HAP-1 (cell line): ENCODE results near the gene IL1RAPL1.

Experiments used
- DNase-seq, 2 experiments: peaks; one replicate each; pipeline ENCODE4 v3.0.0-alpha.2; 2016 to 2020; ENCODE audit warnings: low spot score in 2 of 2
- H3K27me3 ChIP-seq: fragments of 250-450 bp; sonication (Bioruptor Pico); 2 replicates; pipeline ENCODE4 v1.5.1; 2020; ENCODE audit warnings: low read depth, mild to moderate bottlenecking, moderate library complexity
- H3K36me3 ChIP-seq: fragments of 250-450 bp; sonication (Bioruptor Pico); replicated peaks from 2 replicates; pipeline ENCODE4 v1.5.1; 2020; ENCODE audit warnings: mild to moderate bottlenecking
- H3K4me1 ChIP-seq: fragments of 250-450 bp; sonication (Bioruptor Pico); 2 replicates; pipeline ENCODE4 v1.5.1; 2020; ENCODE audit warnings: mild to moderate bottlenecking
- H3K4me3 ChIP-seq: fragments of 250-450 bp; sonication (Bioruptor Pico); 2 replicates; pipeline ENCODE4 v1.5.1; 2020; ENCODE audit warnings: mild to moderate bottlenecking, moderate library complexity
- H3K9me3 ChIP-seq: fragments of 250-450 bp; sonication (Bioruptor Pico); 2 replicates; pipeline ENCODE4 v1.5.1; 2020; ENCODE audit warnings: mild to moderate bottlenecking, moderate library complexity
- in situ Hi-C: fragments of 300-500 bp; cut with MboI; formaldehyde crosslinking; loops from 3 replicates; pipeline ENCODE4 v1.14.3; 2020; ENCODE audit warnings: low sequenced_read_pairs, inconsistent platforms, mixed read lengths

The IL1RAPL1 gene

GRCh38 chrX:29496636-29497180 lies 909.5 kb downstream of the IL1RAPL1 start:
- DNase-seq = no peak
- Histone ChIP-seq H3K4me3 (no peak overlapping the region), H3K36me3 (no peaks in the 10 kb centered on the region), H3K4me1 (peaks cover 14% of the 10 kb centered on the region), H3K9me3 (no peaks in the 10 kb centered on the region), H3K27me3 (no peaks in the 10 kb centered on the region)
- in situ Hi-C loops = no loop called here

GRCh38 chrX:29506729-29507128 lies 919.5 kb downstream of the IL1RAPL1 start:
- Histone ChIP-seq H3K36me3 (no peaks in the 10 kb centered on the region), H3K27me3 (no peaks in the 10 kb centered on the region), H3K9me3 (no peaks in the 10 kb centered on the region), H3K4me3 (no peak overlapping the region), H3K4me1 (peaks cover 7% of the 10 kb centered on the region; the same call in 1 of the 2 replicates)
- no peak for DNase-seq
- in situ Hi-C loops = no loop called here

DNA sequence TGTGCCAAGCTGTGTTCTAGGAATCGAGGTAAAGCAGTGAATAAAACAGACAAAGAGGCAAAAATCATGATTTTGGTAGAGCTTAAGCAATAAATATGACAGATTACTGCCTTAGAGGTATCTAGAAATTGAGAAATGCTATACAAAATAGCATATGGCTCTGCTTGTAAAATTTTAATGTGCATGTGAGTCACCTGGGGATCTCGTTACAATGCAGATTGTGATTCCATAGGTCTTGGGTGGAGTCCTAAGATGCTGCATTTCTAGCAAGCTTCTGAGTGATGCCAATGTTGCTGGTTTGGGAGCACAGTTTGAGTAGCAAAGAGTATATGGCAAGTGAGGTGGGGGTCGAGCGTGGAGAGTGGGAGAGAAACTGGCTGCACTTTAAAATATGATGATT lies 930.9 kb downstream of the IL1RAPL1 start:
- in situ Hi-C loops = no loop called here
- H3K9me3 ChIP-seq = no peaks in the 10 kb centered on the region
- no peak for DNase-seq
- peaks cover 4% of the 10 kb centered on the region; the same call in 1 of the 2 replicates for H3K4me1 ChIP-seq
- no peaks in the 10 kb centered on the region for H3K27me3 ChIP-seq
- H3K4me3 ChIP-seq = no peak overlapping the region
- no peaks in the 10 kb centered on the region for H3K36me3 ChIP-seq

- in situ Hi-C loops = no loop called here
- H3K4me3 ChIP-seq = no peak overlapping the region
- H3K27me3 ChIP-seq = no peaks in the 10 kb centered on the region
- no peaks in the 10 kb centered on the region for H3K4me1 ChIP-seq
- no peaks in the 10 kb centered on the region for H3K36me3 ChIP-seq
- DNase-seq = no peak
- H3K9me3 ChIP-seq = no peaks in the 10 kb centered on the region
These were observed 941.0 kb downstream of the IL1RAPL1 start for GRCh38 chrX:29528281-29528680.

DNA sequence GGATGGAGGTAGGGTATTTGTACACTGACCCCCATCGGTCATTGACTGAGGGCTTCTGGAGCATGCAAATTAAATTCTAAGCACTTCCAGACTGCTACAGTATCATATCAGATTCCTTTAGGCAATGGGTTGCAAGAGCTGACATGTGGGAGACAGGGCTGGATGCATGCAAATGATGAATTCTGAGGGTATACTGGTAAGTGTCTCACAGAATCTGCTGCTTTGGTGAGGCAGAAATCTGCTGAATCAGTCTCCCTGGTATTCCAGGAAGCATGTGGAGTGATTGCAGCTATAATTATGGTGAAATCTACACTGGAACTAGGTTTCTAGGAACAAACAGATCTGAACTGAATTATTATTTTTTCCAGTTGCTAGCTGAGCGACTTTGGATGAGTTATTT lies 943.3 kb downstream of the IL1RAPL1 start:
- DNase-seq = no peak
- no peaks in the 10 kb centered on the region for H3K36me3 ChIP-seq
- in situ Hi-C loops = no loop called here
- H3K9me3 ChIP-seq = no peaks in the 10 kb centered on the region
- no peaks in the 10 kb centered on the region for H3K27me3 ChIP-seq
- H3K4me3 ChIP-seq = no peak overlapping the region
- H3K4me1 ChIP-seq = peaks cover 4% of the 10 kb centered on the region; the same call in 1 of the 2 replicates

DNA sequence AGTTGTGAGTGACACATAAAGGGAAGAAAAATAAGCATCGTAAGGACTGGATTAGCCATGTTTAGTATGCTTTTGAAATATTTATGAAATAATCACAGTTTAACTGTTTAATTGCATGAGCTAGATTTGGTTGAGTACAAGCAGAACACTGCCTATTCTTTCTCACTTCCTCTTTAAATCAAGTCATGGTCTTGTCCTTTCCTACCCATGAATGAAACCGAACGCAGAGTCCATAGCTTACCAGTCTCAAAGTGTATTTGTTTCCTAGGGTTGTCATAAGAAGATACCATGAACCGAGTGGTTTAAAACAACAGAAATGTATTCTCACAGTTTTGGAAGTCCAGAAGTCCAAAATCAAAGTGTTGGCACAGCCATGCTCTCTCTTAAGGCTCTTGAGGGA lies 944.1 kb downstream of the IL1RAPL1 start:
- DNase-seq = no peak

GRCh38 chrX:29535212-29536162 lies 948.2 kb downstream of the IL1RAPL1 start:
- no peaks in the 10 kb centered on the region for H3K9me3 ChIP-seq
- peak in 1 of 2 experiments; percentile 6 for DNase-seq
- peaks cover 6% of the 10 kb centered on the region; the same call in 1 of the 2 replicates for H3K4me1 ChIP-seq
- H3K36me3 ChIP-seq = no peaks in the 10 kb centered on the region
- H3K27me3 ChIP-seq = no peaks in the 10 kb centered on the region
- no peak overlapping the region for H3K4me3 ChIP-seq
- in situ Hi-C loops = no loop called here

More for the DNA sequence above, 944.1 kb downstream of the IL1RAPL1 start:
- no peaks in the 10 kb centered on the region for H3K27me3 ChIP-seq
- no peak overlapping the region for H3K4me3 ChIP-seq
- peaks cover 6% of the 10 kb centered on the region; the same call in 1 of the 2 replicates for H3K4me1 ChIP-seq
- no peaks in the 10 kb centered on the region for H3K36me3 ChIP-seq
- H3K9me3 ChIP-seq = no peaks in the 10 kb centered on the region
- in situ Hi-C loops = no loop called here

DNA sequence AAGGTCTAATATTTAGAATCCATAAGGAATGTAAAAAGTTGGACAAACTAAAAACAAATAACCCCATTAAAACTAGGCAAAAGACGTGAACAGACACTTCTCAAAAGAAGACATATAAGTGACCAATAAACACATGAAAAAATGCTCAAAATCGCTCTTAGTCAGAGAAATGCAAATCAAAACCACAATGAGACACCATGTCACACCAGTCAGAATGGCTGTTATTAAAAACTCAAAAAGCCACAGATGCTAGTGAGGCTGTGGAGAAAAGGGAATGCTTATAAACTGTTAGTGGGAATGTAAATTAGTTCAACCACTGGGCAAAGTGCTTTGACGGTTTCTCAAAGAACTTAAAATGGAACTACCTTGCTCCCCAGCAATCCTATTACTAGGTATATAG lies 953.8 kb downstream of the IL1RAPL1 start:
- Histone ChIP-seq H3K36me3 (no peaks in the 10 kb centered on the region), H3K4me1 (no peaks in the 10 kb centered on the region), H3K9me3 (no peaks in the 10 kb centered on the region), H3K4me3 (no peak overlapping the region), H3K27me3 (no peaks in the 10 kb centered on the region)
- in situ Hi-C loops = no loop called here
- DNase-seq = no peak

DNA sequence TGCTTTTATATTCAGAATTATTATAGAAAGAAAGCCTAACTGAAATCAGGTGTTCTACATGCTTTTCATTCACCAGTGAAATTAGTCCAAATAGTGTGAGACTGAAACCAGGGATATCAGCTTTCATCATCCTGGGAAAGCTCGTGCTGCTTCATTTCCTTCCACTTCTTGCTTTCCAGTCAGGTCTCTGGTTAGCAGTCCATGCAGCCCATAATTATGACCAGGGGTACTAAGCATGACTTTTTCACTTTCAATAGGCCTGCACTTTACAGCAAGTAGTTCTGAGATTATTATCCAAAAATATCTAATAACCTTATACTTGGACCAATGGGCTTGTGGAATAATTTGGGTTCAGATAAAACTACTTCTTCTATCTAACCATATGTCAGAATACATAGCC lies 954.9 kb downstream of the IL1RAPL1 start:
- H3K36me3 ChIP-seq = no peaks in the 10 kb centered on the region
- in situ Hi-C loops = no loop called here

DNA sequence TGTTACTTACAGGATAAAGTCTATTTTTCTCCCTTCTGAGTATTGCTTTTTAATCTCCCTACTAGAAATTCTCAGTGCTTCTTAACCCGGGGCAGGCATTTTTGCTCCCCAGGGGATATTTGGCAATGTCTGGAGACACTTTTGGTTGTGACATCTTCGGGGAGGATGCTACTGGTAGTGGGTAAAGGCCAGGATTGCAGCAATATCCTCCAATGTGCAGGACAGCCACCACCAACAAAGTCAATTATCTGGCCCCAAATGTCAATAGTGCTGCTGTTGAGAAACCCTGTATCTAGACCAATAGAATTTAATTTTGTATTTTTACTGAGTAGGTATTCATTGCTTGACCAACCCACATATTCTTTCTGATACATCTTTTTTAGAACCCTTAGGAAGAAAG lies 958.6 kb downstream of the IL1RAPL1 start:
- H3K36me3 ChIP-seq = no peaks in the 10 kb centered on the region
- no peak overlapping the region for H3K4me3 ChIP-seq
- in situ Hi-C loops = no loop called here
- H3K9me3 ChIP-seq = no peaks in the 10 kb centered on the region
- H3K27me3 ChIP-seq = no peaks in the 10 kb centered on the region
- no peak for DNase-seq
- H3K4me1 ChIP-seq = no peaks in the 10 kb centered on the region

More for the DNA sequence above, 954.9 kb downstream of the IL1RAPL1 start:
- Histone ChIP-seq H3K4me1 (no peaks in the 10 kb centered on the region), H3K9me3 (no peaks in the 10 kb centered on the region), H3K4me3 (no peak overlapping the region), H3K27me3 (no peaks in the 10 kb centered on the region)
- DNase-seq = no peak

- in situ Hi-C loops = no loop called here
- H3K36me3 ChIP-seq = no peaks in the 10 kb centered on the region
- no peak overlapping the region for H3K4me3 ChIP-seq
These were observed 960.6 kb downstream of the IL1RAPL1 start for GRCh38 chrX:29547877-29548276.

DNA sequence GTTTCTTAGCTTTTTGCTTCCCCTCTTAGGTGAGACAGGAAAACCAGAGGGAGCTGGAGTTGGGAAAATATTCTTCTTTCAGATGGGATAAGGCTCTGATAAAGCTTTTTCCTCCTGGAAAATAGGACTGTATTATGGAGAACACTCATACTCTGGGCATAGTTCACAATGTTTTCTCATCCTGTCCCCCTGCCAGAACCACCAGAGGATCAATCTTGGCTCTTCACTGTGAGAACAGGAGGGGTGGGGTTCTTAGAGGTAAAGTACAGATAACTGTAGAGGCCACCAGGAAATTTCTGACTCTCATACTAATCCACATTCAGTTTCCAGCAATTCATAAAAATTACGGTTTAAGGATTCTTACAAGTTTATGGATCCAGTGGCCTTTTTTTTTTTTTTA lies 966.3 kb downstream of the IL1RAPL1 start:
- H3K4me3 ChIP-seq = no peak overlapping the region
- in situ Hi-C loops = no loop called here
- H3K36me3 ChIP-seq = no peaks in the 10 kb centered on the region
- no peak for DNase-seq
- H3K4me1 ChIP-seq = no peaks in the 10 kb centered on the region
- no peaks in the 10 kb centered on the region for H3K27me3 ChIP-seq
- no peaks in the 10 kb centered on the region for H3K9me3 ChIP-seq

More at GRCh38 chrX:29547877-29548276, 960.6 kb downstream of the IL1RAPL1 start:
- Histone ChIP-seq H3K9me3 (no peaks in the 10 kb centered on the region), H3K4me1 (no peaks in the 10 kb centered on the region), H3K27me3 (no peaks in the 10 kb centered on the region)
- DNase-seq = no peak

GRCh38 chrX:29555465-29556091 lies 968.3 kb downstream of the IL1RAPL1 start:
- Histone ChIP-seq H3K27me3 (no peaks in the 10 kb centered on the region), H3K36me3 (no peaks in the 10 kb centered on the region), H3K4me3 (no peak overlapping the region), H3K4me1 (no peaks in the 10 kb centered on the region), H3K9me3 (no peaks in the 10 kb centered on the region)
- DNase-seq = no peak
- in situ Hi-C loops = no loop called here

DNA sequence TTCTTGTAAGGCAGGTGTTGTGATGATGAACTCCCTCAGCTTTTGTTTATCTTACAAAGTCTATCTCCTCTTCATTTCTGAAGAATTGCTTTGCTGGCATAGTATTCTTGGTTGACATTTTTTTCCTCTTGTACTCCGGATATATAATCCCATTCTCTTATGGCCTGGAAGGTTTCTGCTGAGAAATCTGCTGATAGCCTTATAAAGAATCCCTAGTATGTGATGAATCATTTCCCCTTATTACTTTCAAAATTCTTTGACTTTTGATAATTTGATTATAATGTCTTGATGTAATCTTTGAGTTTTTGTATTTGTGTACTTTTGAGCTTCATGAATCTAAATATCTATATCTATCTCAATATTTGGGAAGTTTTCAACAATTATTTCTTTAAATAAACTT lies 972.8 kb downstream of the IL1RAPL1 start:
- Histone ChIP-seq H3K4me3 (no peak overlapping the region), H3K27me3 (no peaks in the 10 kb centered on the region), H3K9me3 (no peaks in the 10 kb centered on the region), H3K36me3 (no peaks in the 10 kb centered on the region; the same call in 1 of the 2 replicates), H3K4me1 (no peaks in the 10 kb centered on the region)
- in situ Hi-C loops = no loop called here
- no peak for DNase-seq
